HG03066 (cell line): ENCODE results near the gene CSNK1G1.
"Not testable (repeated sequence)": the region's sequence is repeated elsewhere in the genome, so short reads cannot be mapped to it uniquely, and the experiment has no call there.

Experiments used
- ATAC-seq: cut with Tn5 transposase; IDR thresholded peaks from one replicate; pipeline ENCODE4 v1.9.1; 2021; ENCODE audit warnings: low read depth; ENCODE audit not compliant: unreplicated experiment

CSNK1G1 gene

GRCh38 chr15:64247535-64247905 is 108.5 kb downstream of the CSNK1G1 start:
- no peak for ATAC-seq

GRCh38 chr15:64246364-64247189 is 109.4 kb downstream of the CSNK1G1 start:
- ATAC-seq: peak; percentile 82

- no peak for ATAC-seq
Measured at GRCh38 chr15:64245405-64245804, 110.6 kb downstream of the CSNK1G1 start.

DNA sequence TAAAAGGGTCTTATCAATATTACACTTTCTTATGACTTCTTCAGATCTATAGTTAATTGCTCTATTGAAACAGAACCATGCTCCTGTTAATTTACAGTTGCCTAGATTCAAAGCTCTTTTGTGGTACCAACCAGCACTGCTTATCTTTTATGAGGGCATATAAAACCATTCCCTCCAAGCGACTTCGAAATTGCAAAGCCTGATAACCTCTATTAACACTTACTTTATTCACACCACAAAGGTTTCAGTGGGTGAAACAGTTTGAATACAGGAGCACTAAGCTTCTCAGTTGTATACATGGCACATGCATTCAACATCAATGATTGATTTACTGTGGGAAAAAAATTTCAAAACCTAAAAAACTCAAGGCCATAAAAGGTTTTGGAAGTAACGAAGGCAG is 118.3 kb downstream of the CSNK1G1 start:
- ATAC-seq: no peak

DNA sequence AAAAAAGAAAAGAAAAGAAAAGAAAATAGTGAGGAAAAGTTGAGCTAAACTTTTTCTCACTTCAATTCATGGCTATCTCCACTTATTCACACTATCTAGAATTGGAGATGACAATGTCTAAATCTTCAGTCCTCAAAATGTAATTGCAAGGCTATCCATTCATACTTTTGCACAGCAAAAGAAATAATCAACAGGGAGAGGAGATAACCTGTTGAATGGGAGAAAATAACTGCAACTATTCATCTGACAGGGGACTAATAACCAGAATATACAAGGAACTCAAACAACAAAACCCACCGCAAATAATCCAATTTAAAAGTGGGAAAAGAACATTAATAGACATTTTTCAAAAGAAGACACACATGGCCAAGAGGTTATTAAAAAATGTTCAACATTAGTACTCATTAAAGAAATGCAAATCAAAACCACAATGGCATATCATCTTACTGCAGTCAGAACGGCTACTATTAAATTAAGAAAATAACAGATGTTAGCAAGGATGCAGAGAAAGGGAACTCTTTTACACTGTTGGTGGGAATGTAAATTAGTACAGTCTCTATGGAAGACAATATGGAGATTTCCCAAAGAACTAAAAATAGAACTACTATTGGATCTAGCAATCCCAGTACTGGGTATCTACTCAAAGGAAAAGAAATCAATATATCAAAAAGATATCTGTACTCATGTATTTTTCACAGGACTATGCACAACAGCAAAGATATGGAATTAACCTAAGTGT is 119.6 kb downstream of the CSNK1G1 start:
- ATAC-seq: no peak

- no peak for ATAC-seq
Measured at GRCh38 chr15:64235552-64235951, 120.4 kb downstream of the CSNK1G1 start.

DNA sequence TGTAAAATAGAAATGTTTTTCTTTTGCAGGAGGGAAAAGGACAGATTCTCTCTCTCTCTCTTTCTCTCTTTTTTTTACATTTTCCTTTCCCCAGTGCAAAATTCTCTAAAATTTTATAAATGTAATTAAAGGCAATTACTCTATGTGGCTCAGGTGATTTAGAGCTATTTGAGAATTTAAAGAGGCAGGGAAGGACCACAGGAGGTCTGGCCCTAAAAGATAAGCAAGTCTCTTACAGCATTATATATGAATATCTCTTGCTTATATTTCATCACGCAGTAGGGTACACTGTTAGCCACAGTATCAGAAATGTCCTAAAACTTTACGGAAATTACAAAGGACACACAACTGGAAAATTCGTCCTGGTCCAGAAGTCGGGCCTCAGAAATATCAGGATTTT is 122.7 kb downstream of the CSNK1G1 start:
- ATAC-seq: no peak

GRCh38 chr15:64232400-64232799 is 123.6 kb downstream of the CSNK1G1 start:
- no peak for ATAC-seq

DNA sequence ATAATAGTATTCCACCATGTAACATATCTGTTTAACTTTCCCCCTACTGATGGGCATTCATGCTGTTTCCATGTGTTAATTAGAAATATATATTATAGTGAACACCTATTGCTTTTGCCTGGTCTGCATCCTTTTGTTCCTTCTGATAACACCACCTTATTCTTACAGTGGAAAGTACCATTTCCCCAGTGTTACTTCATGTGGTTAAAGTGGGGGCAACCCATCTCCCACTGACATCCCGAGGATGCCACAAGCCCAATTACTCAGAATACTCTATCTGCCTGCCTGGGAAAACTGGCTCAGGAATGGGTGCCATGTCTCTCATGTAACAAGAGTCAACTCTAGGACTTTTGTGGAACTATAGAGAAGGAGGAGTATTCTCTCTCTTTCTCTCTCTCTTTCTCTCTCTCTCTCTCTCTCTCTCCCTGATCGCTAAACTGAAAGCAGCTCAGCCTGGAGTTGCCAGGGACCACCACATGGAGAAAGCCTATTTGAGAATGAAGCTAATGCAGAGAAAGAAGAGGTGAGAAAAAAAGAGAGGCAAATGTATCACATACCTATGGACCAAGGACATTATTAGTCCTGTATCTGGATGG is 126.7 kb downstream of the CSNK1G1 start:
- no peak for ATAC-seq

GRCh38 chr15:64225804-64226203 is 130.2 kb downstream of the CSNK1G1 start:
- no peak for ATAC-seq

GRCh38 chr15:64224511-64224910 is 131.5 kb downstream of the CSNK1G1 start:
- no peak for ATAC-seq

DNA sequence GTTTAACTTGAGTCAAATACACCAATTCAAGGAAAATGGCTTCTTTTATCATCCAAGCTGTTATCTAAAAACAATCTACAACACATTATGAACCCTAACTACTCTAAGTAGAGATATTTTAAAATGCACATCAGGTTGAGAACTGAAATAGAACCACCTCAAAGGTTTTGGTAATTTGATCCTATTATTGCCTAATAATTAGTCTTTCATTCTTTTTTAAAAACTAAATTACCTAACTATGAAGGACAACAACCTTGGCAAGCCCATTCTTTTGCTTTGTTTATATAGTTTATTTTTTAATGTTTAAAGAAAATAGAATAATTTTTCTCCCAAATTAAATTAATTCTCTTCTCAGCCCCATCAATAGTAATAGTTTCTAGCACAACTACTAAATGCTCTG is 132.1 kb downstream of the CSNK1G1 start:
- ATAC-seq: no peak

- ATAC-seq: no peak
Measured at GRCh38 chr15:64222573-64223366, 133.2 kb downstream of the CSNK1G1 start.

DNA sequence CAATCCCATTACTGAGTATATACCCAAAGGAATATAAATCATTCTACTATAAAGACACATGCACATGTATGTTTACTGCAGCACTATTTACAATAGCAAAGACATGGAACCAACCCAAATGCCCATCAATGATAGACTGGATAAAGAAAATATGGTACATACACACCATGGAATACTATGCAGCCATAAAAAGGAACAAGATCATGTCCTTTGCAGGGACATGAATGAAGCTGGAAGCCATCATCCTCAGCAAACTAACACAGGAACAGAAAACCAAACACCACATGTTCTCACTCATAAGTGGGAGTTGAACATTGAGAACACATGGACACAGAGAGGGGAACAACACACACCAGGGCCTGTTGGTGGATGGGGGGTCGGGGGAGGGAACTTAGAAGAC is 134.1 kb downstream of the CSNK1G1 start:
- not testable (repeated sequence) for ATAC-seq

GRCh38 chr15:64217429-64217750 is 138.6 kb downstream of the CSNK1G1 start:
- ATAC-seq: not testable (repeated sequence)

- no peak for ATAC-seq
Measured at GRCh38 chr15:64216730-64217428, 139.1 kb downstream of the CSNK1G1 start.

GRCh38 chr15:64216196-64216595 is 139.8 kb downstream of the CSNK1G1 start:
- ATAC-seq: no peak

- no peak for ATAC-seq
Measured at GRCh38 chr15:64213646-64214045, 142.3 kb downstream of the CSNK1G1 start.

DNA sequence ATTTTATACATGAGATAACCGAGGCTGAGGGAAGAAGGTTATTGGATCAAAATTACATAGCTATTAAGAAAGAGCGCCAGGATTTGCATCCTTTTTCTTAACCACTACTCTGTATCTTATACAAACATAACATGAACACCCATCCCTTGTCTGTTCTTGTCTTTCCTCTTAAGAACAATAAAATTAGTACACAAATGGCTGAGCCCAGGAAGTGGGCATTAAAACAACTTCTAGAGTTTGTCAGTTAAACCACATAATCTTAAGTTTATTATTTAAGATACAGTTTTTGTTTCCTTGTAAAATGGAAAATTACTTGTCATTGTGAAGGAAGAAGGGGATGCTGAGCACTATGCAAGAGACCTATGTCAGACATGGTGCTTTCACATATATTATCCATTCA is 144.3 kb downstream of the CSNK1G1 start:
- ATAC-seq: no peak

DNA sequence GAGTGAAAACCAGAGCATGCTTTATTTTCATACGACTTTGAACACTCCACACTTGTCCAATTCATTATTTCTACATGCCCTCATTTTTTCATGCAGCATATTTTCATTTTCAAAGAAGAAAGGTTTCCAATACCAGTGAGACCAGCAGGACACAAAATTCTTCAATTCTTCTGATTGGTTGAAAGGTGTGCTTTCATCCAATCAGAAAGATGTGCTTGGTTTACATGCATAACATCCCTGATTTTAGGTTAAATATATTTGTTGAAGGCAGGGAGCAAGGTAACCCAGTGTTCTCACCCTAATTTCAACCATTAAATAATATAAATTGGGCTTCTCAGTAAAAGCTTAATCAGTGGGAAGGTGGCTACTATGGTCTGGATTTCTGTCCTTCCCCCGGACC is 145.6 kb downstream of the CSNK1G1 start:
- ATAC-seq: no peak
